ENCODE measurements around the gene STARD7.

Gene STARD7

DNA sequence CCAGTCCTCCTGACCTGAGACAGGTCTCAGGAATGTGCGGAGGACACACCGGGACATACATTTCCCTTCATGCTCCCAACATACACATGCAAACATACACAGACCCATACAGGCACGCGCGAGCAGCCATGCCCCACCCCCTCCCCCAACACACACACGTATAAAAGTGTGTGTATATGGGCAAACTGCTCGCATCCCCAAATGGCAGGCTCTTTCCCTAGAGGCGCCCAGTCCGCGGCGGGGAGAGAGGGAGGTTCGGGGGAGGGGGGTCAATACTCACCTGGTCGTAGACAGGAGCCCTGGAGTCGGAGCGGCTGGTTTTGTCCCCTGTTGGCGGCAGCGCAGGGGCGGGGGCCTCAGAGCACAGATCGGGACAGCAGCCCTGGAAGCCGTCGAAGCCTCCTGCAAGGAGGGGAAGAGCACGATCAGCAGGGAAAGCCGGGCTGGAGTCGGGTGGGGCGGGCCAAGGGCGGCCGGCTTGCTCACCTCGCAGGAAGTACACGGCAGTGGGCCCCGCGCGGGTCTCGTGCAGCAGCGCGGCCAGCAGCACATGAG is 64.1 kb downstream of the STARD7 start:
- H3K4me1 ChIP-seq (ENCODE audit: low read length): peaks cover 18% of the 10 kb centered on the region

DNA sequence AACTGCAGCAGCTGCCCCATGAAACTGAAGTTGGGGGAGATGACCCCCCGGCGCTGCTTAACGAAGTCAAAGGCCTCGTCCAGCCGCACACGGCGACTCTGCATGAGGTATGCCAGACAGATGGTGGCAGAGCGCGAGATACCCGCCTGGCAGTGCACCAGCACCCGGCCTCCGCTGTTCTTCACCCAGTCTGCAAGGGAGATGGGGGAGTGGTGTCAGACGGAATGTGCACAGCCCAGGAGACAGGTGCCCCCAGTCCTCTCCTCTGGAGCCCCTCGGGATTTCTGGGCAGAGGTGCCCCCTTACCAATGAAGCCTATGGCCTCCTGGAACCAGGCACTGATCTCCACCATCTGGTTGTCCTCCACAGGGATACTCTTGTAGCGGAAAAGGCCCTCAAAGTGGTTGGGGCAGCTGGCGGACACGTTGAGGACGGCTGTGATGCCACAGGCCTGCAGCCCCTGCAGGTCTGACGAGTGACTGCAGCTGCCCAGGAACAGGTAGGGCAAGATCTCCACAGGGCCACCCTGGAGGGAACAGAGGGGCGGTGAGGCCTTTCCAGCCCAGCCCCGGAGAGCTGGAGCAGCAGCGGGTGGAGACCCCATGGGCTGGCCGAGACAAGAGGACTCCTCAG is 64.7 kb downstream of the STARD7 start:
- Histone ChIP-seq H3K9me3 (replicated peaks; ENCODE audit: insufficient read depth, low read length) (no peaks in the 10 kb centered on the region), H3K9me2 (replicated peaks; ENCODE audit: insufficient read depth, low read length) (no peaks in the 10 kb centered on the region), H4K20me1 (ENCODE audit: insufficient read depth, low read length) (no peaks in the 10 kb centered on the region), H2AFZ (ENCODE audit: low read length) (no peak overlapping the region; the same call in 1 of the 2 replicates), H3K27ac (ENCODE audit: low read length) (no peak overlapping the region), H3K4me1 (ENCODE audit: low read length) (peaks cover 20% of the 10 kb centered on the region), H3K9ac (ENCODE audit: low read length) (peak overlapping the region; percentile 72; the same call in 1 of the 2 replicates), H3K4me3 (ENCODE audit: low read length) (peak overlapping the region; percentile 73), H3K27me3 (replicated peaks; ENCODE audit: insufficient read depth, low read length) (no peaks in the 10 kb centered on the region), H3K79me2 (ENCODE audit: low read length) (peaks cover 13% of the 10 kb centered on the region), H3K4me2 (ENCODE audit: low read depth, low read length) (peak overlapping the region; percentile 91), H3K36me3 (replicated peaks; ENCODE audit: insufficient read depth, low read length) (no peaks in the 10 kb centered on the region), H3F3A (ENCODE audit: insufficient read depth, low read length) (peaks cover 9% of the 10 kb centered on the region)
- DNase-seq: no peak
- TF ChIP-seq EZH2phosphoT487 (IDR thresholded peaks at IDR 0.05; ENCODE audit: low read length): no peak

More for the DNA sequence above, 64.1 kb downstream of the STARD7 start:
- Histone ChIP-seq H3K36me3 (replicated peaks; ENCODE audit: insufficient read depth, low read length) (no peaks in the 10 kb centered on the region), H3K9ac (ENCODE audit: low read length) (peak overlapping the region; percentile 72), H3K4me3 (ENCODE audit: low read length) (peak overlapping the region; percentile 73), H3K27me3 (replicated peaks; ENCODE audit: insufficient read depth, low read length) (no peaks in the 10 kb centered on the region), H3F3A (ENCODE audit: insufficient read depth, low read length) (peaks cover 9% of the 10 kb centered on the region), H3K9me3 (replicated peaks; ENCODE audit: insufficient read depth, low read length) (no peaks in the 10 kb centered on the region), H3K9me2 (replicated peaks; ENCODE audit: insufficient read depth, low read length) (no peaks in the 10 kb centered on the region), H3K4me2 (ENCODE audit: low read depth, low read length) (peak overlapping the region; percentile 91), H3K27ac (ENCODE audit: low read length) (no peak overlapping the region), H2AFZ (ENCODE audit: low read length) (peak overlapping the region; percentile 75), H3K79me2 (ENCODE audit: low read length) (peaks cover 13% of the 10 kb centered on the region), H4K20me1 (ENCODE audit: insufficient read depth, low read length) (no peaks in the 10 kb centered on the region)
- no peak for TF ChIP-seq EZH2phosphoT487 (IDR thresholded peaks at IDR 0.05; ENCODE audit: low read length)
- TF ChIP-seq EZH2 (optimal IDR thresholded peaks at IDR 0.05; ENCODE audit: low read depth, low read length): no peak
- TF ChIP-seq CTCF (IDR thresholded peaks at IDR 0.05; ENCODE audit: low read length): no peak
- DNase-seq: peak; percentile 9

GRCh38 chr2:96143231-96143847 is 65.3 kb downstream of the STARD7 start:
- no peak overlapping the region for H3K4me3 ChIP-seq (ENCODE audit: low read length)
- no peaks in the 10 kb centered on the region for H3K36me3 ChIP-seq (replicated peaks; ENCODE audit: insufficient read depth, low read length)
- peak overlapping the region; percentile 91; the same call in 1 of the 2 replicates for H3K4me2 ChIP-seq (ENCODE audit: low read depth, low read length)
- H4K20me1 ChIP-seq (ENCODE audit: insufficient read depth, low read length): no peaks in the 10 kb centered on the region
- TF ChIP-seq CTCF (IDR thresholded peaks at IDR 0.05; ENCODE audit: low read length) (no peak), EZH2phosphoT487 (IDR thresholded peaks at IDR 0.05; ENCODE audit: low read length) (no peak), EZH2 (optimal IDR thresholded peaks at IDR 0.05; ENCODE audit: low read depth, low read length) (no peak)
- H3K9me3 ChIP-seq (replicated peaks; ENCODE audit: insufficient read depth, low read length): no peaks in the 10 kb centered on the region
- no peak overlapping the region for H2AFZ ChIP-seq (ENCODE audit: low read length)
- no peak overlapping the region for H3K27ac ChIP-seq (ENCODE audit: low read length)
- DNase-seq: no peak
- H3K9ac ChIP-seq (ENCODE audit: low read length): no peak overlapping the region
- H3F3A ChIP-seq (ENCODE audit: insufficient read depth, low read length): peaks cover 9% of the 10 kb centered on the region
- peaks cover 23% of the 10 kb centered on the region for H3K4me1 ChIP-seq (ENCODE audit: low read length)
- no peaks in the 10 kb centered on the region for H3K9me2 ChIP-seq (replicated peaks; ENCODE audit: insufficient read depth, low read length)
- no peaks in the 10 kb centered on the region for H3K27me3 ChIP-seq (replicated peaks; ENCODE audit: insufficient read depth, low read length)
- peaks cover 13% of the 10 kb centered on the region for H3K79me2 ChIP-seq (ENCODE audit: low read length)

Measured in MM.1S (cell line).